ENCODE data around the gene TRIM32. TPM values are rescaled to one million over a fixed set of nuclear protein-coding genes. Genes with fewer than 3 reads are reported as not detected.
"Not testable (repeated sequence)": the region's sequence is repeated elsewhere in the genome, so short reads cannot be mapped to it uniquely, and the experiment has no call there.

TRIM32 gene
- total and polyA plus RNA-seq, 12 donors = 3.5 to 40.1 (median 19.1) TPM

DNA sequence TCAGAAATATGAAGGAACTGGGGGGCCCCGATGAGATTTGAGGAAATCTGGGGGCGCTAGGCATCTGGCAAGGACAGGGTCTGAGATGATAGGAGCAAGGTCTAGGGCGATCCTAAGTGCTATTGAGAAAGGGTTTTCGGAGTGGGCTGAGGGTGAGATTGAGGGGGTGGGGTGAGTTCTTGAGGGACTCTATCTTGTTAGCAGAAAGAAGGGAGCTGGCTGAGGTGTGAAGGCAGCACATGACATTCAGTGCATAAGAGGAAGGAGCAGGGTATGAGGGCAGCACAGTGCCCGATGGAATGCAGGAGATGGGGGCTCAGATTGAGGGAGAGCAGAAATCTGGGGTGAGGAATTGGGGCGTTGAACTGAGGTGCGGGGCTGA, 640 bp downstream of the TRIM32 start:
- H3K27me3 ChIP-seq = no peaks in the 10 kb centered on the region
- no peaks in the 10 kb centered on the region for H3K9me3 ChIP-seq (replicated peaks in 1 of 3)
- TF ChIP-seq CTCF (IDR thresholded peaks at IDR 0.05) (no peak), POLR2A (IDR thresholded peaks at IDR 0.05) (no peak)
- intact Hi-C loops (cut with DNase I) = no loop called here
- peaks cover 29 to 53% of the 10 kb centered on the region in 2 donors for H3K4me1 ChIP-seq (replicated peaks in 1 of 2)
- WGBS, 4 donors = 14 to 21% (median 18%) methylated on average over 7 of the region's 7 CpGs
- peak overlapping the region in 1 of 5 donors; percentile 84 for H3K27ac ChIP-seq
- H3K36me3 ChIP-seq (replicated peaks in 1 of 2) = no peaks in the 10 kb centered on the region
- peak in 2 of 7 donors; percentile 16 to 27 for DNase-seq
- peak overlapping the region; percentile 49 to 85 (median 64) for H3K4me3 ChIP-seq

DNA sequence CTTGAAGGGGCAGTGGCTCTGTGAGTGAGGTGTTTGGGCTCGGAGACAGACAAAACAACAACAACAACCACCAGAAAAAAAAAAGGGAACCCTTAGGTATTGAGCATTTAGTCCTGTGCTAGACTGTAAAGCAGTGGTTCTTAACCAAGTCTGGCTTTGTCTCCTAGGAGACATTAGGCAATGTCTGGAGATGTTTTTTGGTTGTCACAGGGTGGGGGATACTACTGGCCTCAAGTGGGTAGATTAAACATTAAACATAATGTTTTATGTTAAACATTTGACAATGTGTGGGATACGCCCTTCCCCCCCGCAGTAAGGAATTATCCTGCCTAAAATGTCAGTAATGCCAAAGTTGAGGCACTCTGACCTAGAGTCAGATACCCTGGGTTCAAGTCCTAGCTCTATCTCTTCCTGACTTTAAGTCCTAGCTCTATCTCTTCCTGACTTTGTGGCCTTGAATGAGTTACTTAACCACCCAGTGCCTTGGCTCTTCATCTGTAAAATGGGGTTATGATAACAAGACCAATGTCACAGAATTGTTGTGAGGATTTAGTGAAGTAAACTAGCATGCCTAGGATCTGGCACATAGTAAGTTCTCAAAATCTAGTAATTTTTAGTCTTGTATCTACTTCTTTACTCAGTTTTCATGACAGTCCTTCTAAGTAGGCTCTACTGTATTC, 1.8 kb downstream of the TRIM32 start:
- Histone ChIP-seq H3K36me3 (replicated peaks in 1 of 2) (no peaks in the 10 kb centered on the region), H3K9me3 (replicated peaks in 1 of 3) (no peaks in the 10 kb centered on the region), H3K27me3 (no peaks in the 10 kb centered on the region), H3K4me1 (replicated peaks in 1 of 2) (peaks cover 29 to 65% of the 10 kb centered on the region in 2 donors), H3K4me3 (no peak overlapping the region), H3K27ac (no peak overlapping the region)
- DNase-seq = no peak
- no peak for TF ChIP-seq CTCF (IDR thresholded peaks at IDR 0.05)
- TF ChIP-seq POLR2A (IDR thresholded peaks at IDR 0.05) = no peak
- intact Hi-C loops (cut with DNase I) = no loop called here
- 82 to 96% (median 93%) methylated on average over 3 of the region's 3 CpGs for WGBS, 4 donors

GRCh38 chr9:116689486-116690032, 2.5 kb downstream of the TRIM32 start:
- peaks cover 29 to 67% of the 10 kb centered on the region in 2 donors for H3K4me1 ChIP-seq (replicated peaks in 1 of 2)
- H3K27me3 ChIP-seq = no peaks in the 10 kb centered on the region
- H3K27ac ChIP-seq = no peak overlapping the region
- WGBS, 4 donors = 94 to 97% (median 95%) methylated on average over 3 of the region's 3 CpGs
- no peaks in the 10 kb centered on the region for H3K36me3 ChIP-seq (replicated peaks in 1 of 2)
- H3K4me3 ChIP-seq = no peak overlapping the region
- intact Hi-C loops (cut with DNase I) = no loop called here
- TF ChIP-seq POLR2A (IDR thresholded peaks at IDR 0.05) (no peak), CTCF (IDR thresholded peaks at IDR 0.05) (no peak)
- H3K9me3 ChIP-seq (replicated peaks in 1 of 3) = no peaks in the 10 kb centered on the region
- DNase-seq = no peak

DNA sequence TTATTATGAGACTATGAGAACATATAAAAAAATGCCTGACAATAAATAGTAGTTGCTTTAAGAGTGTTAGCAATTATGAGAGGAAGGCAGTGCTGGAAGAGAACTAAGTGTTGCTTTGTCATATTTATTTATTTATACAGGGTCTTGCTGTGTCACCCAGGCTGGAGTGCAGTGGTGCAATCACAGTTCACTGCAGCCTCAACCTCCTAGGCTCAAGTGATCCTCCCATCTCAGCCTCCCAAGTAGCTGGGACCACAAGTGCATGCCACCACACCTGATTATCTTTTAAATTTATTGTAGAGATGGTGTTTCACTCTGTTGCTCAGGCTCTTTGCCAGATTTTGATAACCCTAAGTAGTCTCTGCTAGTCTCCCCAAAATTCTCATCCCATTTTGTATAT, 3.7 kb downstream of the TRIM32 start:
- H3K9me3 ChIP-seq (replicated peaks in 1 of 3); H3K27me3 ChIP-seq; H3K4me3 ChIP-seq; DNase-seq; H3K36me3 ChIP-seq (replicated peaks in 1 of 2); intact Hi-C loops (cut with DNase I): not testable (repeated sequence)
- Histone ChIP-seq H3K27ac (peak overlapping the region in 2 of 5 donors; percentile 1 to 4), H3K4me1 (replicated peaks in 1 of 2) (peaks cover 29 to 78% of the 10 kb centered on the region in 2 donors)

- 57 to 72% (median 64%) methylated on average over 3 of the region's 3 CpGs for WGBS, 4 donors
- TF ChIP-seq POLR2A (IDR thresholded peaks at IDR 0.05) (no peak), CTCF (IDR thresholded peaks at IDR 0.05) (no peak)
- H3K4me1 ChIP-seq (replicated peaks in 1 of 2) = peaks cover 29 to 74% of the 10 kb centered on the region in 2 donors
- no peak overlapping the region for H3K4me3 ChIP-seq
- peak overlapping the region in 1 of 5 donors; percentile 1 for H3K27ac ChIP-seq
- intact Hi-C loops (cut with DNase I) = no loop called here
- H3K9me3 ChIP-seq (replicated peaks in 1 of 3) = no peaks in the 10 kb centered on the region
- no peaks in the 10 kb centered on the region for H3K36me3 ChIP-seq (replicated peaks in 1 of 2)
- no peaks in the 10 kb centered on the region for H3K27me3 ChIP-seq
- DNase-seq = no peak
Measured at GRCh38 chr9:116691607-116692006, 4.5 kb downstream of the TRIM32 start.

All from adrenal gland (tissue), 12 donors.